Gastrocnemius medialis (tissue), 4 donors: ENCODE measurements around the gene RAB43.

Experiments used
- CTCF ChIP-seq, 5 experiments: fragments of 450-650 bp in 3 of 5; fragments of 200-600 bp in 2 of 5; sonication (generic) in 2 of 5; IDR thresholded peaks in 4 of 5; conservative IDR thresholded peaks in 1 of 5; 1 replicate in 4 of 5; 2 replicates in 1 of 5; pipeline ENCODE4 v1.5.1; 2016 to 2019; ENCODE audit warnings: antibody characterized with exemption in 5 of 5, mild to moderate bottlenecking in 3 of 5, moderate library complexity in 3 of 5
- POLR2A ChIP-seq, 2 donors: fragments of 450-650 bp; IDR thresholded peaks; one replicate each; pipeline ENCODE4 v1.6.1; 2017; ENCODE audit warnings: antibody characterized with exemption in 2 of 2, mild to moderate bottlenecking in 2 of 2, moderate library complexity in 2 of 2

- TF ChIP-seq CTCF (IDR thresholded peaks at IDR 0.05 in 4 of 5, conservative IDR thresholded peaks at IDR 0.05 in 1 of 5) = no peak
- no peak for TF ChIP-seq POLR2A (IDR thresholded peaks at IDR 0.05)
Measured at GRCh38 chr3:129081503-129081902, 40.1 kb downstream of the RAB43 start.
